ENCODE results near the gene ALAD.
A peak's percentile ranks its signal among the peaks of the same experiment; 100 is the strongest.
"Not testable (repeated sequence)": the region's sequence is repeated elsewhere in the genome, so short reads cannot be mapped to it uniquely, and the experiment has no call there.

GRCh38 chr9:113406873-113407511 is 5.9 kb upstream of the ALAD start:
- not testable (repeated sequence) for TF ChIP-seq POLR2A (IDR thresholded peaks at IDR 0.05)
- peak; percentile 69 to 97 (median 92) for TF ChIP-seq CTCF (IDR thresholded peaks at IDR 0.05)
